Fibroblast of the conjunctiva (primary cell): Measurements from ENCODE around the gene NHSL1.

ENCODE experiments used
- DNase-seq: peaks from one replicate; pipeline ENCODE4 v3.0.0-alpha.2; 2010; ENCODE audit warnings: low read depth

NHSL1 gene, protein sequence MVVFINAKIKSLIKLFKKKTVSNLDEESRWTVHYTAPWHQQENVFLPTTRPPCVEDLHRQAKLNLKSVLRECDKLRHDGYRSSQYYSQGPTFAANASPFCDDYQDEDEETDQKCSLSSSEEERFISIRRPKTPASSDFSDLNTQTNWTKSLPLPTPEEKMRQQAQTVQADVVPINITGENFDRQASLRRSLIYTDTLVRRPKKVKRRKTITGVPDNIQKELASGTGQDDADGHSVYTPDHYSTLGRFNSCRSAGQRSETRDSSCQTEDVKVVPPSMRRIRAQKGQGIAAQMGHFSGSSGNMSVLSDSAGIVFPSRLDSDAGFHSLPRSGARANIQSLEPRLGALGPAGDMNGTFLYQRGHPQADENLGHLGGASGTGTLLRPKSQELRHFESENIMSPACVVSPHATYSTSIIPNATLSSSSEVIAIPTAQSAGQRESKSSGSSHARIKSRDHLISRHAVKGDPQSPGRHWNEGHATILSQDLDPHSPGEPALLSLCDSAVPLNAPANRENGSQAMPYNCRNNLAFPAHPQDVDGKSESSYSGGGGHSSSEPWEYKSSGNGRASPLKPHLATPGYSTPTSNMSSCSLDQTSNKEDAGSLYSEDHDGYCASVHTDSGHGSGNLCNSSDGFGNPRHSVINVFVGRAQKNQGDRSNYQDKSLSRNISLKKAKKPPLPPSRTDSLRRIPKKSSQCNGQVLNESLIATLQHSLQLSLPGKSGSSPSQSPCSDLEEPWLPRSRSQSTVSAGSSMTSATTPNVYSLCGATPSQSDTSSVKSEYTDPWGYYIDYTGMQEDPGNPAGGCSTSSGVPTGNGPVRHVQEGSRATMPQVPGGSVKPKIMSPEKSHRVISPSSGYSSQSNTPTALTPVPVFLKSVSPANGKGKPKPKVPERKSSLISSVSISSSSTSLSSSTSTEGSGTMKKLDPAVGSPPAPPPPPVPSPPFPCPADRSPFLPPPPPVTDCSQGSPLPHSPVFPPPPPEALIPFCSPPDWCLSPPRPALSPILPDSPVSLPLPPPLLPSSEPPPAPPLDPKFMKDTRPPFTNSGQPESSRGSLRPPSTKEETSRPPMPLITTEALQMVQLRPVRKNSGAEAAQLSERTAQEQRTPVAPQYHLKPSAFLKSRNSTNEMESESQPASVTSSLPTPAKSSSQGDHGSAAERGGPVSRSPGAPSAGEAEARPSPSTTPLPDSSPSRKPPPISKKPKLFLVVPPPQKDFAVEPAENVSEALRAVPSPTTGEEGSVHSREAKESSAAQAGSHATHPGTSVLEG (N-terminal part only)

DNA sequence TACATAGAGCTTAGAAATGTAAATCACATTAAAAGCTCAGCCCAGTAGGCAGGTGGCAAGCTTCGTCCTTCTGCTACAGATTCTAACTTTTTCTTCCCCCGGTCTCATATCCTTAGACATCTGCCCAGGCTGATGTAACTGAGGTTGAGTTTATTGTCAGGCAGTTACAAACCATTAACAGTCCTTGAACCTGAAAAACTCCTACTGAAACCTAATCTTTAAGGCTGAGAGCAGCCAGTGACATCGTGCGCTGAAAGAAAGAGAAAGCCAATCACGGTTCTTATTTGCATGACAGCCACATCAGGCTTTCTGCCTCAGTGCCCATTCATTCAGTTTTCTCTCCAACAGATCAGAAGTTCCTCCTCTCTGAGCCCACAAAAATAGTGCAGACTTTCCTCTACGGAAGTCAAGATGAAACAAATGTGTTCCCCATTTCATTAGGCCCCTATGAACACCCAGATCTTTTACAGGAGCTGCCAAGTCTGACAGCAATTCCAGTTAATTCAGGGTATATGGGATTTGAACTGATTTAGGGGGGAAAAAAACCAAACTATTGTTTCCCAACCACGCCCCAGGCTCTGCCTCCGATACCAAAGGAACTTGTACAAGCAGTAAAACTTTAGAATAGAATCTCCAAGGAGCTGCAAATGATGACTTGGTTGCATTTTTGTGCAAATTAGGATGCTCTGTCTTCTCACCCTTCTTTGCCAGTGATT lies at the start of gene NHSL1:
TSS of gene NHSL1 (minus strand) at position 192 of the 716 bp plus-strand sequence. CDS start 204 bp downstream, outside the sequence.
- peak; percentile 20 for DNase-seq

DNA sequence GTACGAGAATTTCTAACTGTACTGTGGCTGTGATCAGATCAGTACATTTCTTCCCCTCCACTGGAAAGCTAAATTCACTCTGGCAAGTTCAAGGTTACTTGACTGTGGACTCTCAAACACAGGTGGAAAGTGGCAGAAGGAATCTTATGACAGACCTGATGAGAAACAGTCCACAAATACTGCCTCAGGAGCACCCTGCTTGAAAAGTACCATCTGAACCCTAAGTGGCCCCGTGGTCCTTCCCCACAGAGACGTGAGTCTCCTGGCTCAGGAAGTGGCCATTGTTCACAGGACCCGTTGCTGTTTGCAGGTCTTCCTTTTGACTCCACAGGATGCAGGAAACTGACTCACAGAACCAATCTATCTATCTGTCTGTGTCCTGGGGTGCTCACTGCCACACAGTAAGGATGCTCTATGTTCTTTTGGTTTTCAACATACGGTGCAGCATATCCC lies 47.5 kb upstream of the NHSL1 start:
- DNase-seq: no peak

GRCh38 chr6:138545621-138545980 lies 46.3 kb upstream of the NHSL1 start:
- peak; percentile 79 for DNase-seq

DNA sequence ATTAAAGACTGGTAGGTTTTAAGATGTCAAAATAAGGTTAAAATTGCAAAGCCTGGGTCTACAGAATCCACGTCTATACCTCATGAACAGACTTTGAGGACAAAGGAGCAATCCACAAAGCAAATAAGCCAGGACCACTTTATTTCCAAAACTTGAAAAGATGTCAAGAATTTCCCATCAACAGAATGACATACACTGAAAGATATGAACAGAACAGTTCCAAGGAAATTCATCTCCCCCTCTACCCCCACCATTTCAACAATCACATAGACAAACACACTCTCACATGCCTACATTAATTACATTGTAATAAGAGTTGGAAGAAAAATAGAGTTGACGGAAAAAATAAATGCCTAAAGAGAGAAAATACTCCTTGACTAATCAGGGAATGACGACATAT lies 45.2 kb upstream of the NHSL1 start:
- DNase-seq: no peak

GRCh38 chr6:138543657-138544056 lies 44.4 kb upstream of the NHSL1 start:
- no peak for DNase-seq

GRCh38 chr6:138541823-138542481 lies 42.7 kb upstream of the NHSL1 start:
- no peak for DNase-seq

- DNase-seq: peak; percentile 89
Observed at GRCh38 chr6:138540468-138540867, 41.2 kb upstream of the NHSL1 start.

DNA sequence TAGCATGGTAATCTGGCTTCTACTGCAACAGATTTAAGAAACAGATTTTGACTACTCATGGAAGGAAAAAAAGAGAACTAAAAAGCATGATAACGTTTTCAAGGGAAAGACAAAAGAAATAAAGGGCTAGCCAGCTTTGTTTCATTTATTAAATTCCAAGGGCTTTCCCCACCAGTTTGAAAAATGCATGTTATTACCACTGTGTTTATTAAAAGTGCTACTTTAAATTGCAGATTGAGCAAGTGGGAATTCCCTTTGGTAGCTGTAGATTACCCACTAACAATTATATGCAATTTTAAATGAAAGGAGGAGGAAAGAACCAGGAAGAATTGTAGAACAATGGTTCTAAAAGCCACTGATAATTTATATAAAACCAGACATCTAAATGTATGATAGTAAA lies 40.6 kb upstream of the NHSL1 start:
- no peak for DNase-seq

DNA sequence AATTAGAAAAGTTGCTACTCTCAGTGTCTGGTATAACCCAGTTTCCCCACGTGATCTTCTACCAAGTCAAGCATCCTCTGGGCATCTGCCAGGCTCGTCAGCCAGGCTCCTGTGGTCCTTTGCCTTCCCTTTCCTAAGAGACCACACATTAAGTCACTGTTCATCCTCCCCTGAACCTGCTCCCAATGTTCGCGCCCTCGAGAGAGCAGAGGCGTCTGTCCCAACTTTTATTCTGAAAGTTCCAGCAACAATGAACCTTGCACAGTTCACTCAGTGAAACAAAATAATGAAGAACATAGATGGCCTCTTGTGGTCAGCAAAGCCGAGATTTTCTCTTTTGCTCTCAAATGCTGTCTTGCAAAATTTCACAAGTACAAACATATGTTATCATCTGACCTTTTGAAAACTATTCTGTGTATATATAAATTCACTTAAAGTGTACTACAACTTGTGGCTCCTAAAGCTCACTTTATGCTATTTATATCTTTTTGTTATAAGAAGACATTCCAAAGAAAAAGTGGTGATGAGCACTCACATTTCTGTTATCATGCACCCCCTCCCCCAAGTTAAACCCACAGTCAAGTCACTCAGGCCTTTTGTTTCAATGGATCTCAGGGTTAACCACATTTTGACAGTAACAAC lies 39.2 kb upstream of the NHSL1 start:
- DNase-seq: peak; percentile 58

DNA sequence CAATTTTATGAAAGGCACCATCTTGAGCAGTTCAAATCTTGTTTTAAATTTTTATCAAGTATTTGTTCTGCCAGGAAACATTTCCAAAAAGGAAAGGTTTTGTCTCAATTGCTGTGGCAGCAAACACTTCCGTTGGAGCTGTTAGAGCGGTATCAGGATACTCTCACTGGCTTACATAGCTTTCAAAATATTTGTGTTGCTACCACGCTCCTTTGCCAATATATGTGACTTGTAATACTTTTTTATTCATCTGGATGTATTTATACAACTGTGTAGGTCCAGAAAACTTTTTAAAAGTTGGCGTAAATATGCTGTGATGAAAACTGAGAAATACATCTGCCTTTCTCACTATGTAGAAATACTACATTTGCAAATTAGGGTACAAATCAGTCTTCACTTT lies 37.8 kb upstream of the NHSL1 start:
- peak; percentile 80 for DNase-seq

GRCh38 chr6:138535728-138536455 lies 36.6 kb upstream of the NHSL1 start:
- no peak for DNase-seq

- no peak for DNase-seq
Observed at GRCh38 chr6:138533667-138534066, 34.4 kb upstream of the NHSL1 start.

- no peak for DNase-seq
Observed at GRCh38 chr6:138531387-138531786, 32.1 kb upstream of the NHSL1 start.

GRCh38 chr6:138529478-138529877 lies 30.2 kb upstream of the NHSL1 start:
- no peak for DNase-seq

- DNase-seq: no peak
Observed at GRCh38 chr6:138528956-138529355, 29.7 kb upstream of the NHSL1 start.

GRCh38 chr6:138528137-138528536 lies 28.8 kb upstream of the NHSL1 start:
- DNase-seq: no peak

- DNase-seq: no peak
Observed at GRCh38 chr6:138527411-138528088, 28.3 kb upstream of the NHSL1 start.

DNA sequence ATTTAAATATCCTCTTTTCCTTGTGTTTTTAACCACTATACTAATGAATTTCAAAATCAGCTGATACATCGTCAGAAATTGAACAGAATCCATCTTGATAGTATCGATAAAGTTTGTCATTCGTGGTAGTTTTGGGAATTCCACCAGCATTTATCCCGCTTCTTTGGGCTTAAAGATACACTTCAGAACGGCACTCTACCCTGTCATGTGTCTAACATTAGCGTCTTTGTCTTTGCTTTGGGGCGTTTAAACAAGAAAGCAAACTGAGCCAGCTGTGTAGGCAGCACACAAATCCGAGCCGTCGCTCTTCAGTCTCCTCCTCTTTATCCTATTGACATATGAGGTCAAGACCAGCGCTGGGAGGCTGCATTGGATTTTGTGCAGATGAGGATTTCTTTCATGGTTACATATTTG lies 27.5 kb upstream of the NHSL1 start:
- no peak for DNase-seq

DNA sequence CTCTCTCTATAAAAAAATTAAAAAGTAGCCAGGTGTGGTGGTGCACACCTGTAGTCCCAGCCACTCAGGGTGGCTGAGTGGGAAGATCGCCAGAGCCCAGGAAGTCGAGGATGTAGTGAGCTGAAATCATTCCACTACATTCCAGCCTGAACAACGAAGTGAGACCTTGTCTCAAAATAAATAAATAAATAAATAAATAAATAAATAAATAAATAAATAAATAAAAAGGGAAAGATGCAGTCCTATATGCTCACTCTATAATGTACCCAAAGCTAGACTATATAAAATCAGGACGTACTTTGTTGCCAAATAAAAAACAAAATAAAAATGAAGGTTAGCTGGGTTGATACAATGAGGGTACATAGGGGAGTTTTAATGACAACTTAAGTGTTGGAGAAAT lies 26.1 kb upstream of the NHSL1 start:
- no peak for DNase-seq
